NCI-H1694 treated with DMSO at 0.1 percent for 48 hours (cell line): ENCODE measurements around the gene SPATA31C1.
"Not testable (repeated sequence)": the region's sequence is repeated elsewhere in the genome, so short reads cannot be mapped to it uniquely, and the experiment has no call there.

ENCODE experiments used
- DNase-seq: peaks from one replicate; lab custom pipeline; 2025; lab: John Stamatoyannopoulos, UW

The SPATA31C1 gene

DNA sequence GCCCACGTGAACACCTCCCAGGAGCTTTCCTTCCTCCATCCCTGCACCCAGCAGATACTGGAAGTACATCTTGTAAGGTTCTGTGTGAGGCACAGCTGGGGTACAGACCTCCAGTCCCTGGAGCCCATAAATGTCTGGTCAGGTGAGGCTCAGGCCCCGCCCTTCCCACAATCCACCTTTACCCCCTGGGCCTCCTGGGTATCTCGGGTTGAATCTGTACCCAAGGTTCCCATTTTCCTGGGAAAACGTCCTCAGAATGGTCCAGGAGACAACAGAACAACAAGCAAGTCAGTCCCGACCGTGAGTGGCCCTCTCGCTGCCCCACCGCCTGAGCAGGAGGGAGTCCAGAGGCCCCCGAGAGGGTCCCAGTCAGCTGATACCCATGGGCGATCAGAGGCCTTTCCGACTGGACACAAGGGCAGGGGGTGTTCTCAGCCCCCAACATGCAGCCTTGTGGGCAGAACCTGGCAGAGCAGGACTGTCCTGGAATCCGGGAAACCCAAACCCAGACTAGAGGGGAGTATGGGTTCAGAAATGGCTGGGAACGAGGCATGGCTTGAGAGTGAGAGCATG, 30.7 kb upstream of the SPATA31C1 start:
- DNase-seq, result no peak

DNA sequence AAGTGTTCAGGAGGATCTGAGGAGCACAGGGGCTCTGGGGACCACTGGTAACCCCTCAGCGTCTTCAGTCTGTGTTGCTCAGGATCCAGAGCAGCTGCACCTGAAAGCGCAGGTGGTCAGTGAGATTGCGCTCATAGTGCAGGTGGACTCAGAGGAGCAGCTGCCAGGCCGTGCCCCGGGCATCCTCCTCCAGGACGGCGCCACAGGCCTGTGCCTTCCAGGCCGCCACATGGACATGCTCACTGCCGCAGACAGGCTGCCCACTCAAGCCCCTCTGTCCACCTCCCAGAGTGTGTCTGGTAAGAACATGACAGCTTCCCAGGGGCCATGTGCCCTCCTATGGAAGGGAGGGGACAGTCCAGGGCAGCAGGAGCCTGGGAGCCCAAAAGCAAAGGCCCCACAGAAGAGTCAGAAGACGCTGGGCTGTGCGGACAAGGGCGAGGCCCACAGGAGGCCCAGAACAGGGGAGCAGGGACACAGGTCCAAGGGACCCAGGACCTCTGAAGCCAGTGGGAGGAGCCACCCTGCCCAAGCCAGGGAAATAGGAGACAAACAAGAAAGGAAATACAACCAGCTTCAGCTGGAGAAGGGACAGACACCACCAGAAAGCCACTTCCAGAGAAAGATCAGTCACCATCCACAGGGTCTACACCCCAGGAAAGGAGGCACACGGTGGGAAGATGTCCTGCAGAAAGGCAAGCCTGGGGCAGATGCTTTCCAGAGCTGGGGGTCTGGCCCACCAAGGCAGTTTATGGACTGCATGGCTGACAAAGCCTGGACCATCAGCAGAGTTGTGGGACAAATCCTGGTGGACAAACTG, 29.9 kb upstream of the SPATA31C1 start:
- no peak for DNase-seq

DNA sequence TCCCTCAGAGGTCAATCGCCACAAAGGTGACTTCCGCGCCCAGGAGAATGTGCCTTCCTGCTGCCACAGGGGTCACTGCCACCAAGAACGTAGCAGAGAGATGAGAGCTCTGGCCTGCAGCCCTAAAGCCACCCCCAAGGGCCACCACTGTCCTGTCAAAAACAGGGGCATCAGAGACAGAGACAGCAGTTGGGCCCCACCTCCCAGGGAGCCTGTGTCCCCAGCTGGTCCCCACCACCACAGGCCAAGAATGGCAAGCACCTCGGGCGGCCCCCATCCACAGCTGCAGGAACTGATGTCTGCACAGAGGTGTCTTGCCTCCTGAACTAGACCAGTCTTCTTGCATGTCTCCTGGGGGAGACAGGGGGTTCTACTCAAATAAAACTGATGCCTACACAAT, 29.3 kb upstream of the SPATA31C1 start:
- DNase-seq, result no peak

DNA sequence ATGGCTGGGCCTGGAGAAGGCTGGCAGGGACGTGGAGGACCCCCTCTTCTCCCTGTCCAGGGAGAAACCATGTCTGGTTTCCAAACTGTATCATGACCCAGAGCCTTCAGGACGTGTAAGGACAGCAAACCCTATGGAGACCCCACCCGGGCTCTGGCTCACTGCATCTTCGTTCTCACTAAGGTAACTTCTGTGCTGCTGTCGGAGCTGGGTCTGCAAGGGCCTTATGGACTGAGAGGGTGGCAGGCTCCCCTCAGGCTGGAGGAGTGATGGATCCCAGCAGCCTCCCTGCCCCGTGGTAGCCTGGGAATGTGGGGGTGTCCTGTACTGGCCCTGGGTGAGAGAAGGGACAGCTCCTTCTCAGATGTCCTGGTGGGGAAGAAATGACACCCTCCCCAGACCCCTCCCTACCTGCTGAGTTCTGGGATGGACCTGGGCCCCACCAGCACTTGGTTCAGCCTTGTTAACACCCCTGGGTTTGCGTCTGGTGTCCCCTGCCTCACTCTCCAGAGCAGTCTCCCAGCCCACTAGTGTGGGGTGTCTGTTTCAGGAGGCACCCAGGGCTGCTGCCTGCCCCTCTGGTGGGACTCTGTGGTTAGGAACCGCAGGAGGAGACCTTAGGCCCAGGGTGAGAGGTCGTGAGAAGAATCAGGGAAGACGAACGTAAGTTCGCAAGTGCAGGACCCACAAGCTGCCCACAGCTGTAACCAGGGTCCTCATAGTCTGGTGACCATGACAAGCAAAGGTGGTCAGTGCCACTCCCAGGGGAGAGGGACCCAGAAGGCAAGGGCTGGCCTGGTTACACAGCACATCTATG, 28.5 kb upstream of the SPATA31C1 start:
- DNase-seq, result no peak

DNA sequence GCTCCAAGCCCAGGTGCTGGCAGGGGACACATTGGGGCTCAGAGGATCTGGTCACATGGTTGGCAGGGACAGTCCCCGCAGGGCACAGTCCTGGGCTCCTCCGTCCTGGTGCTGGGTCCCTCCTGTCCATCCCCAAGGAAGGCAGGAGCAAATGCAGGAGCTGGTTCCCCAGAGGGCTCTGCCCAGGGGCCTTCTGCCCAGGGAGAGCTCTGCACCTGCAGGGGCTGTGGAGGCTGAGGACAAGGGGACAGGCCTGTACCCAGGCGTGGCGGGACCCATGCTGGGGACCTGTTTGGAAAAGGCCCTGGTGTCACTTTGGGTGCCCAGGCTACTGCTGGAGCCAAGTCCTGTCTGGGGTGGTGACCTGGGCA, 27.9 kb upstream of the SPATA31C1 start:
- DNase-seq, result no peak

DNA sequence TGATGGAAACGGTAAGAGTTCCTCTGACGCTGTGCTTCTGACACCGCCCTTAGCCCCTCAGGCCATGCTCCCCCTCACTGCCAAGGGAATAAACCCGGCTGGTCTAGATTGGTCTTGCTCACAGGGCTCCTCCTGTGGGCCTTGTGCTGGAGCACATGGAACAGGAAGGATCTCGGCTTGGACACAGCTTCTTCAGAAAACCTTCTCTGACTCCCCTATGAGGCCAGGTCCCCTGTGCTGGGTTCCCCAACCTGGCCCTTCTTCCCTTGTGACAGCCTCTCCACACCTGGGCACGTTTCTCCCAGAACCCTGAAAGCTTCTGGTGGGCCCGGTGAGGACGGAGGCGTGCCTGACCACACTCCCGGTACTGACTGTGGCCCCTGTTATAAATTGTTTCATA, 26.9 kb upstream of the SPATA31C1 start:
- DNase-seq, result no peak

DNA sequence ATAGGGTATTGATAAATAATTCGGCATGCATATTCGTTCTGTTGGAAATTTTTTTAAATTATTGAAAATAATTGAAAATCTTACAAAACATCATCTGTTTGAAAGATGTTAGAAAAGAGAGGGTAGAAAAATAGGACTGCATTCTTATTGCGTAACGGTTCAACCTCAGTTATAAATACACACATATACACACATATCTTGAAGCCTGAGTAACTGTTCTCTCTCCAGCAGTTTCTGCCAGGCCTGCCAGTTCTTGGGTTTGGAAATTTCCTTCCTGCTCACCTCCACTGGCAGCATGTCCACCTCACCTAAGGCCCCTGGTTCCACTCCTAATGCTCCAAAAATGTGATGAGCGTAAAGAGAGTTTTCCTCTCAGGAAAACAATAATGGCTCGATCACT, 26.0 kb upstream of the SPATA31C1 start:
- DNase-seq, result no peak

DNA sequence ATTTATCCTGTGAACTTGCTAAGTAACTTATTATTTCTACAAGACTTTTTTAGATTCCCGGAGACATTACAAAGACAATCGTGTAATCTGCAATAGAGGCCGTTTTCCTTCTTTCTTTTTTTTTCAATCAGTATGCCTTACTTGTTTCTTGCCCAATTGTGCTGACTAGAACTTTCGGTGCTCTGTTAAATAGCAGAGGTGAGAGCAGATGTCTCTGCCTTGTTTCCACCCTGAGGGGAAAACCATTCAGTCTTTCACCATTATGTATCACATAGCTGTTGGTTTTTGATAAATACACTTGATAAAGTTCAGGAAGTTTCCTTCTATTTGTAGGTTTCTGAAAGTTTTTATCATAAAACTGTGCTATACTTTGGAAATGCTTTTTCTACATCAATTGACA, 24.8 kb upstream of the SPATA31C1 start:
- no peak for DNase-seq

DNA sequence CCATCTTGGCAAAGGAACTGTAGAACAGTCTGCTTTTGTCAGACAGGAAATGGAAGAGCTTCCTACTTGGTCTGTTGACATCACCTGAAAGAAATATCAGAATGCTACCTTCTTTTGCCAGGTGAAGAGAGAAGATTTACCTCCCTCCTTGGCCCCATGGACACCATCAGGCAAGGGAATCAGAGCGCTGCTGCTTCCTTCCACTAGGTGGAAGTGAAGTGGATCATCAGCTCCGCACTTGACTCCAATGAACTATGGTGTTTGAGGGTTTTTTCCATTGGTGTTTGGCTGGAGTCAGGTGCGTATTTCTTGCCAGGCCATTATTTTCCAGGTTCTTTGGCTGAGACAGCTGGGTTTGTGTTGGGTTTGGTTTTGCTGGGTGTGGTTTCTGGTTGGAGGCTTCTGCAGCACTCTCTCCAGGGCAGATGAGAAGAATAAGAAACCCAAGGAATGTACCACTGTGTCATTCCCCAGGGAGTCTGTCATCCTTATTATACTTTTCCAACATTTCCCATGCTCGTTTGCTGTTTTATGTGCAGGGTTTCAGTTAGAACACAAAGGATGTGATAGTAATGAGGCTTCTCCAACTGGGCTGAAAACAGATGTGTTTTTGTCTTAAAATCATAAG, 22.6 kb upstream of the SPATA31C1 start:
- DNase-seq, result no peak

DNA sequence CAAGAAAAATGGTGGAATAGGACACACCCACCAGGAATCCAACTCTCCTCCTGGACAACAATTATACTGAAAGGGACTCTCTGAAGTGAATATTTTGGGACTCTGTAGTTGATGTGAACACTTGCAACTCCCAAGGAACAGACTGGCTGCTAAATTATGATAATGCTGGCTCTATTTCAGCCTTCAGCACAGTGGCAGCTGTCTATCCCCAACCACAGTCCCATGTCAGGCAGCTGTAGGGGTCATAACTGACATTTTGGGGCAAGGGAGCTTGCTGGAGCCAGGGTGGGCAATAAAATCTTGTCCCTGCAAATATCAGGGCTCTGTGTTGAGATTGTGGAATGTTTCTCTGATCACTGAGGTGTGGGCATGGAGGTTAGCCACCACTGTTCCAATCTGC, 20.9 kb upstream of the SPATA31C1 start:
- no peak for DNase-seq

DNA sequence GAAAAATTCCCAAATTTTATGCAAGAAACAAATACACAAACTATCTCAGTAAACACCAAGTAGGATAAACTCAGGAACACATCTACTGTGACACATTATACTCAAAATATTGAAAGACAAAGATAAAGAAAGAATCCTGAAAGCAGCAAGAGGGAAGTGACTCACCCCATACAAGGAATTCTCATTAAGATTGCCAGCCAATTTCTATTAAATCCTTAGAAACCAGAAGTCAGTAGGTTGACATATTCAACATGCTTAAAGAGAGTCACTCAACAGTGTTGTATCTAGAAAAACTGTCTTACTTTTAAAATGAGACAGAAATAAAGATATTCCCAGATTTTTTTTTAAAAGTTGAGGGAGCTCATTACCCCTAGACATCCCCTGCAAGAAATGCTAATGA, 19.6 kb upstream of the SPATA31C1 start:
- DNase-seq, result no peak

DNA sequence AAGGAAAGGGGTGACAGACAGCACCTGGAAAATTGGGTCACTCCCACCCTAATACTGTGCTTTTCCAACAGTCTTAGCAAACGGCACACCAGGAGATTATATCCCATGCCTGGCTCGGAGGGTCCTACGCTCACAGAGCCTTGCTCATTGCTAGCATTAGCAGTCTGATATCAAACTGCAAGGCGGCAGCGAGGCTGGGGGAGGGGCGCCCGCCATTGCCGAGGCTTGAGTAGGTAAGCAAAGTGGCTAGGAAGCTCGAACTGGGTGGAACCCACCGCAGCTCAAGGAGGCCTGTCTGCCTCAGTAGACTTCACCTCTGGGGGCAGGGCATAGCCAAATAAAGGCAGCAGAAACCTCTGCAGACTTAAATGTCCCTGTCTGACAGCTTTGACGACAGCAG, 15.4 kb upstream of the SPATA31C1 start:
- DNase-seq, result not testable (repeated sequence)

DNA sequence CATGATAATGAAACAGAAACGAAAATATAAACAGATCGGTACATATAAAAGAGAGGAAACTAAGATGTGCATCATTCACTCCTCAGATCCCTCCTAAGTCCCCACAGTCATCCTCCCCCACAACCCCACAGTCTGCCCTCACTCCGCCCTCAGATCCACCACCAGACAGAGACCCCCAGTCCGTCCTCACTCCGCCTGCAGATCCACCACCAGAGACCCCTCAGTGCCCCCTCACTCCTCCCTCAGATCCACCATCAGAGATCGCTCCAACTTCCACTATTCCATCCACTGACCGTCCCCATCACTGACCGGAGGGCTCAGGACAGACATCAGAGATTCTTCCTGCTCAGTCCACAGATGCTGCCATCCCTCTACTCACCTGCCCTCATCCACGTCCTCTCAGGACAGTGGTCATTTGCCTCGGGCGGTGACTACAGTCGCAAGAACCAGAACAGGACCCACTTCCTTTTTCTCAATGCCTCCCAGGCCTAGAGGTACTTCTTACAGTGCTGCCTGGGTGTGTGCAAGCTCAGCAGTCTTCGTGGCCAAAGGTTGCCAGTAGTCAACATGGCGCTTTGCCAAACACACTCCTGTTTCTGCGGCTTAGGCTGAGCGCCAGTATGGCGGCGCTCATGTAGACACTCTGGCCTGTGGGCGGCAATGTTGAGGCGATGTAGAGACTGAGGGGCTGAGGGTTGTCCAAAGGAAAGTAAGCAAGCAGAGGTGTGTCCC, 8.3 kb upstream of the SPATA31C1 start:
- DNase-seq, result no peak

DNA sequence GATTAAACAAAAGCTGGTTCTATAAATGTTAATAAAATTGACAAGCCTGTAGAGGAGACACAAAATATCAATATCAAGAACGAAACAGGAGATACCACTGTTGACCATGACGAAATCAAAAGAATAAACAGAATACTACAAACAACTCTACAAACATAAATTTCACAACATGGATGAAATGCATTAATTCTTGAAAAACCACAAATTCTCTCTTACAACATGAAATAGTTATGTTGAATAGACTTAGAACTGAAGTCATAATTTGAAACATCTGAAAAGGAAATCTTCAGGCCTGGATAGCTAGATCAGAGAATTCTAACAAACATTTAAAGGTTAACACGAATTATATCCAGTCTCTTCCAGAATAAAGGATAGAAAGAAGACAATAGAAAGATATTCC, 6.9 kb upstream of the SPATA31C1 start:
- no peak for DNase-seq

DNA sequence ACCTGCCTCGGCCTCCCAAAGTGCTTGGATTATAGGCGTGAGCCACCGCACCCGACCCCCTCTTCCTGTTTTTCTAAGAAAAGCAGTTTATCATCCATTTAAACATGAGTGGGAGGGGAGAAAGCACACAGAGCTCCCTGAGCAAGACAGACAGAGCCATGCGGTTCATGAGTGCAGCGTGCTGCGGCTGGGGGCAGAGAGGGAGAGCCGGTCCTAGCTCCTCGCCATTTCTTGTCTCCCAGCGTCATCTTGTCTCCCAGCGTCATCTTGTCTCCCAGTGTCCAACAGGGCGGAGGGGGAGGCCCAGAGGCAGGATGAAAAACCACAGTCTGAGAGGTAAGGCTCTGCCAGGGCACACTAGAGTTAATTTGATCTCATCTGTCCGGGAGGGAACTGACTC, 1.3 kb downstream of the SPATA31C1 start:
- DNase-seq, result not testable (repeated sequence)

DNA sequence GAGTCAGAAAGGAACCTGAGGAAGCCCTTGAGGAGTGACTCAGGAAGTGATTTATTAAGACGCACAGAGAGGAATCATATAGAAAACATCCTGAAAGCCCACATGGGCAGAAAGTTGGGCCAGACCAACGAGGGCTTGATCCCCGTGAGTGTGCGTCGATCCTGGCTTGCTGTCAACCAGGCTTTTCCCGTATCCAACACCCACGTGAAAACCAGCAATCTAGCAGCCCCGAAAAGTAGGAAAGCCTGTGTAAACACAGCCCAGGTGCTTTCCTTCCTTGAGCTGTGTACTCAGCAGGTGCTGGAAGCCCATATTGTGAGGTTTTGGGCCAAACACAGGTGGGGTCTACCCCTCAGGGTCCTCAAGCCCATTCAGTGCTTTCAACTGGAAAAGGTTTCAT, 3.8 kb downstream of the SPATA31C1 start:
- DNase-seq, result not testable (repeated sequence)

DNA sequence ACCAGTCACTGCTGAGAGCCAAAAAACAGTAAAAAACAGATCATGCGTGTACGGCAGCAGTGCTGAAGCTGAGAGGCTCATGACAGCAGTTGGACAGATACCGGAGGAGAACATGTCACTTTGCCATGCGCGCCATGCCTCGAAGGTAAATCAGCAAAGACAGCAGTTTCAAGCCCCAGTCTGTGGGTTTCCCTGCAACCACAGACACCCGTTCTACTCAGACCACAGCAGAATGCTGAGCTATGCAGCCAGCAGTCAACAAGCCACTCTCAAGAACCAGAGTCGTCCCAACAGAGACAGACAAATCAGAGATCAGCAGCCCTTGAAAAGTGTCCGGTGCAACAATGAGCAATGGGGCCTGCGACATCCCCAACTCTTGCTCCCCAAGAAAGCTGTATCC, 5.2 kb downstream of the SPATA31C1 start:
- DNase-seq, result not testable (repeated sequence)

DNA sequence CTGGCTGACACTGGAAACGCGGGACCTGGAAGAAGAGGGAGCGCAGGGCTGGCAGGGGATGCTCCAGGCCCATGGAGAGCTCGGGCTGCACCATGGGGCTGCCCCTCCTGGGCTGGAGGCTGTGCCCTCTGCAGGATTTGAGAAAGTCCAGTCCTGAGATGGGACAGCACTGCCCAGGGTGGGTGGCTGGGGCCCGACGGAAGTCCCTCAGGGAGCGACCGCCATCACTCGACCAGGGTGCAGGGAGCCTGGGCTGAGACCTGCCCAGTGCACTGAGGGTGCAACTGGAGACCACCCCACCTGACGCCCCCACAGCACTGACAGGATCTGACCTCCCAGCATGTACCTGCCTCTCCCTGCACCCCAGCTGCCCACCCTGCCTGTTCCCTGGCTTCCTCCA, 7.1 kb downstream of the SPATA31C1 start:
- not testable (repeated sequence) for DNase-seq

DNA sequence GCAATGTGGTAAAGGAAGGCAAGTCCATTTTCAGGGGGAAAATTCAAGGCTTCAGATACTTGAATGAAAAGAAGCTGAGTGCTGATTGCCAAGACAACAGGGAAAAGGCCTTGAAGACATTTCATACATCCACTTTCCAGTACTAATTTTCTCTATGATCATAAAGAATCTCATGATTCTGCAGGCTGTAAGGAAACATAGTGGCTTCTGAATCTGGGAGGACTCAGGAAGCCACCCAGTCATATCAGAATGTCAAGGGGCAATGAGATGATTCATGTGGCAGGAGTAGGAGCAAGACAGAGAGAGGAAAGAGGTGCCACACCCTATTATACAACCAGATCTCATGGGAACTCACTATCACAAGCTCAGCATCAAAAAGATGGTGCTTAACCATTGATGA, 11.4 kb downstream of the SPATA31C1 start:
- not testable (repeated sequence) for DNase-seq

DNA sequence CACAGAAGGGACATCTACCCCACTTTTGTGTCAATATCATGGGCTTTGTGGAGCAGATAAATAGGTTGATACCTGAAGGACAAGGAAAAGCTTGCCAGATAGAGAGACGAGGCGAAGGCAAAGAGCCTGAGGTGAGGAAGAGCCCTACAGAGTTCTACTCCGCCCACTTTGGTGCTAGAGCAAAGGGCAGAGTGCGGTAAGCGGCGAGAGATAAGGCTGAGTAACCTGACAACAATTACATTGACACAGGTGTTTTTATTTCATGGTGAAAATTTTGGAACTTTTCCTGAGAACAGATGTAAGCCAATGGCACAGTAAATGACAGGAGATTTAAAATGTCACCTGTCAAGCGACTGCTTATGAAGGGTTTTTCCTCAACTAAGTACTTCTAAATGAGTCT, 16.7 kb downstream of the SPATA31C1 start:
- not testable (repeated sequence) for DNase-seq

DNA sequence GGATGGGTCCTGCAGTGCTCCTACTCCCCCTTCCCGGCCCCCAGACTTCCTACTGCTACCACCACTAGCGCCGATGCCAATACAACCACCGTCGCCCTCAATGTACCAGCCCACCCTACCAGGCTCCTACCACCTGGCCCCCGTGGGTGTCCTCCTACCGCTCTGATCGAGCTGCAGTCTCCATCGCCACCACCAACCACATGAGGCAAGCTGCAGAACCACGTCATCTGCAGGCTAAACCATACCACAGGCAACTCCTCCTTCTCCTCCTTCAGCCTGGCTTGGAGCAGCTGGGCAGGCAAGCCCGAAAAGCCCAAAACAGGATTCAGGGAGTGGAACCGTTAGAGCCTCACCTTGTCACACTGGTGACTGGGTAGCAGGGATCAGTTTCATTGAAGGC, 19.6 kb downstream of the SPATA31C1 start:
- DNase-seq, result not testable (repeated sequence)

DNA sequence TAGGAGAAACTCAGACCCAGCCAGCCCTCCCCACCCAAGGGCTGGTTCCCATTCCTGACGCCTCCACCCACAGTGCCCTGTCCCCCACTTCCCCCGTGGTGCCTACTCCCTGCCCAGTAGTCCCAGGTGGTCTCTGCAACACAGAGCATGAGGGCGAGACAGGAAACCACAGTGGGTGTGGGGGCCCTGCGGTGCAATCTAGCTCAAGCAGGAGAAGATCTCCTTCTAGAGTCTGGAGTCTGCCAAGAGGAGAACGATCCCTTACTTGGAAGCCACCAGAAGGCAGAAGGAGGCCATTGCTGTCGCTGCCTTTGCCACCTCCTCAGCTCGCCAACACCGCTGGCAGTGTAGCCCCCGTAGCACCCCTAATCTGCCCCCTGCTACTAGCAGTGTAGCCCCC, 20.2 kb downstream of the SPATA31C1 start:
- DNase-seq, result not testable (repeated sequence)
